Liver (tissue), 9 donors: ENCODE data around the gene PKNOX1. TPM values are rescaled to one million over a fixed set of nuclear protein-coding genes. Genes with fewer than 3 reads are reported as not detected.
"Not testable (repeated sequence)": the region's sequence is repeated elsewhere in the genome, so short reads cannot be mapped to it uniquely, and the experiment has no call there.

Experiments
- DNase-seq: peaks from one replicate; pipeline ENCODE4 v3.0.0-alpha.2; 2017; ENCODE audit warnings: low spot score
- H3K27ac ChIP-seq, 2 donors: one replicate each; pipeline ENCODE4 v1.7.0; 2013; ENCODE audit warnings: inconsistent platforms in 2 of 2, low read length in 2 of 2, control low read depth in 1 of 2, low read depth in 1 of 2, mild to moderate bottlenecking in 1 of 2
- H3K27me3 ChIP-seq, 4 donors: one replicate each; pipeline versions ENCODE4 v1.6.1 to v1.7.0; 2013; ENCODE audit warnings: low read length in 3 of 4, inconsistent platforms in 1 of 4, mild to moderate bottlenecking in 1 of 4, moderate library complexity in 1 of 4; ENCODE audit not compliant: control insufficient read depth in 4 of 4, insufficient read depth in 4 of 4
- H3K36me3 ChIP-seq, 4 donors: one replicate each; pipeline versions ENCODE4 v1.6.1 to v1.7.0; 2013; ENCODE audit warnings: low read length in 3 of 4, mild to moderate bottlenecking in 3 of 4, low read depth in 1 of 4, moderate library complexity in 1 of 4; ENCODE audit not compliant: control insufficient read depth in 4 of 4, insufficient read depth in 3 of 4
- H3K4me1 ChIP-seq, 4 donors: one replicate each; pipeline versions ENCODE4 v1.6.1 to v1.7.0; 2013; ENCODE audit warnings: low read length in 3 of 4, mild to moderate bottlenecking in 3 of 4, moderate library complexity in 1 of 4; ENCODE audit not compliant: control insufficient read depth in 4 of 4, insufficient read depth in 4 of 4
- H3K4me3 ChIP-seq, 3 donors: one replicate each; pipeline versions ENCODE4 v1.6.1 to v1.7.0; 2013; ENCODE audit warnings: low read length in 3 of 3, control low read depth in 1 of 3, low read depth in 1 of 3, mild to moderate bottlenecking in 1 of 3
- H3K9ac ChIP-seq, 2 donors: one replicate each; pipeline ENCODE4 v1.7.0; 2013; ENCODE audit warnings: low read length in 2 of 2, mild to moderate bottlenecking in 2 of 2, moderate library complexity in 2 of 2, control low read depth in 1 of 2, low read depth in 1 of 2
- H3K9me3 ChIP-seq, 4 donors: one replicate each; pipeline versions ENCODE4 v1.6.1 to v1.7.0; 2013; ENCODE audit warnings: low read length in 3 of 4; ENCODE audit not compliant: control insufficient read depth in 4 of 4
- EGR1 ChIP-seq, 2 donors: IDR thresholded peaks; 2 replicates each; pipeline ENCODE4 v1.6.1; 2016 to 2018; ENCODE audit warnings: antibody characterized with exemption in 2 of 2, low read depth in 2 of 2
- FOXA1 ChIP-seq: IDR thresholded peaks from 2 replicates; pipeline ENCODE4 v1.6.1; 2016; ENCODE audit warnings: antibody characterized with exemption
- FOXA2 ChIP-seq: IDR thresholded peaks from 2 replicates; pipeline ENCODE4 v1.6.1; 2016; ENCODE audit warnings: antibody characterized with exemption
- HNF4A ChIP-seq, 2 donors: conservative IDR thresholded peaks; 2 replicates each; pipeline ENCODE4 v1.6.1; 2016; ENCODE audit warnings: antibody characterized with exemption in 2 of 2, mild to moderate bottlenecking in 2 of 2
- HNF4G ChIP-seq: IDR thresholded peaks from 2 replicates; pipeline ENCODE4 v1.6.1; 2016; ENCODE audit warnings: antibody characterized with exemption
- JUND ChIP-seq, 2 donors: IDR thresholded peaks; 2 replicates each; pipeline ENCODE4 v1.6.1; 2016; ENCODE audit warnings: antibody characterized with exemption in 2 of 2
- NR2F2 ChIP-seq: IDR thresholded peaks from 2 replicates; pipeline ENCODE4 v1.6.1; 2016; ENCODE audit warnings: antibody characterized with exemption
- RAD21 ChIP-seq, 2 donors: IDR thresholded peaks; 2 replicates each; pipeline ENCODE4 v1.6.1; 2016; ENCODE audit warnings: antibody characterized with exemption in 2 of 2, mild to moderate bottlenecking in 2 of 2
- RXRA ChIP-seq, 2 donors: IDR thresholded peaks; 2 replicates each; pipeline ENCODE4 v1.6.1; 2017 to 2018; ENCODE audit warnings: antibody characterized with exemption in 2 of 2, mild to moderate bottlenecking in 1 of 2
- SP1 ChIP-seq: IDR thresholded peaks from 2 replicates; pipeline ENCODE4 v1.6.1; 2018; ENCODE audit warnings: antibody characterized with exemption, mild to moderate bottlenecking
- TAF1 ChIP-seq: conservative IDR thresholded peaks from 2 replicates; pipeline ENCODE4 v1.6.1; 2016; ENCODE audit warnings: antibody characterized with exemption, mild to moderate bottlenecking
- YY1 ChIP-seq: IDR thresholded peaks from 2 replicates; pipeline ENCODE4 v1.6.1; 2016; ENCODE audit warnings: antibody characterized with exemption, mild to moderate bottlenecking
- WGBS: extraction: QIAGEN DNeasy Blood & Tissue Kit; methylation state at CpG from one replicate; pipeline ENCODE4 v1.1.7; 2013; 5-methylcytosine and 5-hydroxymethylcytosine counted together
- polyA plus RNA-seq, 2 donors: library from polyadenylated mRNA; stranded (reverse) in 1 of 2; unstranded in 1 of 2; fragments of 200-250 nt in 1 of 2; fragments of >200 nt in 1 of 2; fragmentation: Nextera tagmentation in 1 of 2; extraction: Ambion mirVana in 1 of 2; gene quantifications; one replicate each; pipeline versions ENCODE4 v1.2.1 to v1.2.3, GENCODE V29; 2013 to 2015
- total RNA-seq, 2 donors: library from RNA; depleted of rRNA; stranded (reverse); fragments of >200 nt; gene quantifications; one replicate each; pipeline ENCODE4 v1.2.3, GENCODE V29; 2014
- TF ChIP-seq, protein P1 (sequence below): IDR thresholded peaks from 2 replicates; pipeline ENCODE4 v1.6.1; 2016; ENCODE audit warnings: antibody characterized with exemption
- TF ChIP-seq, protein P2 (sequence below): IDR thresholded peaks from 2 replicates; pipeline ENCODE4 v1.6.1; 2016; ENCODE audit warnings: antibody characterized with exemption
- TF ChIP-seq, protein P3 (sequence below): IDR thresholded peaks from 2 replicates; pipeline ENCODE4 v1.6.1; 2016; ENCODE audit warnings: antibody characterized with exemption, mild to moderate bottlenecking
- TF ChIP-seq, protein P4 (sequence below): IDR thresholded peaks from 2 replicates; pipeline ENCODE4 v1.6.1; 2016; ENCODE audit warnings: antibody characterized with exemption
- donor health status: healthy.
- donor health status: healthy.
- donor health status: healthy.
- donor health status: healthy.
- donor health status: healthy.

Gene PKNOX1
- total and polyA plus RNA-seq, 4 donors, result 2.8 to 10.3 (median 8.0) TPM

DNA sequence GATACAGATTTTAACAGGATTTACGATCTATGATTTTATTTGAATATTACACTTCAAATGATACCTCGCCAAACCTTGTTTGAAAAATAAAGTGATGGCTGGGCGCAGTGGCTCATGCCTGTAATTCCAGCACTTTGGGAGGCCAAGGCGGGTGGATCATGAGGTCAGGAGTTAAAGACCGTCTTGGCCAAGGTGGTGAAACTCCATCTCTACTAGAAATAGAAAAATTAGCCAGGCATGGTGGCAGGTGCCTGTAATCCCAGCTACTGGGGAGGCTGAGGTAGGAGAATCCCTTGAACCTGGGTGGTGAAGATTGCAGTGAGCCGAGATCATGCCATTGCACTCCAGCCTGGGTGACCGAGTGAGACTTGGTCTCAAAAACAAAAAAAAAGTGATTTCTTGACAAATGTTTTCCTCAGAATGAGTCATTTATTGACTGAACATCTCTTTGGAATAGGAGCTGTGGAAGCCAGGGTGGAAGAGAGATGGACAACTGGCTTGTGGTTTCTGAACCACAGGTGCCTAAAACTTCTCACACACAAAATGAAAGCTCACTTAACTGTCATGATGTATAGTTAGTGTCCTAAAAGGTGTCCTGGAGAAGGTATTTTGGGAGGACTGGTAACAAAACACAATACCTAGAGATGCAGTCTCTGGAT is 11.9 kb downstream of the PKNOX1 start:
- H3K27ac ChIP-seq, result no peak overlapping the region
- no peaks in the 10 kb centered on the region for H3K27me3 ChIP-seq
- H3K4me1 ChIP-seq, result no peaks in the 10 kb centered on the region
- peaks cover 0 to 1% (median 0%) of the 10 kb centered on the region in 4 donors for H3K36me3 ChIP-seq
- no peak overlapping the region for H3K9ac ChIP-seq
- no peak for TF ChIP-seq JUND (IDR thresholded peaks at IDR 0.05)
- TF ChIP-seq SP1, result no peak
- TF ChIP-seq RAD21 (IDR thresholded peaks at IDR 0.05), result no peak
- TF ChIP-seq, protein P1, sequence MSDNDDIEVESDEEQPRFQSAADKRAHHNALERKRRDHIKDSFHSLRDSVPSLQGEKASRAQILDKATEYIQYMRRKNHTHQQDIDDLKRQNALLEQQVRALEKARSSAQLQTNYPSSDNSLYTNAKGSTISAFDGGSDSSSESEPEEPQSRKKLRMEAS, result no peak
- TF ChIP-seq, protein P2, sequence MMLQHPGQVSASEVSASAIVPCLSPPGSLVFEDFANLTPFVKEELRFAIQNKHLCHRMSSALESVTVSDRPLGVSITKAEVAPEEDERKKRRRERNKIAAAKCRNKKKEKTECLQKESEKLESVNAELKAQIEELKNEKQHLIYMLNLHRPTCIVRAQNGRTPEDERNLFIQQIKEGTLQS, result no peak
- TF ChIP-seq HNF4G, result no peak
- no peak for TF ChIP-seq FOXA2
- no peak overlapping the region for H3K4me3 ChIP-seq
- H3K9me3 ChIP-seq, result no peaks in the 10 kb centered on the region
- WGBS, result 96% methylated on average over 7 of the region's 7 CpGs
- DNase-seq, result no peak

- no peak for DNase-seq
- Histone ChIP-seq H3K27me3 (no peaks in the 10 kb centered on the region), H3K9ac (no peak overlapping the region), H3K27ac (no peak overlapping the region), H3K4me3 (no peak overlapping the region), H3K9me3 (no peaks in the 10 kb centered on the region), H3K36me3 (peaks cover 0 to 1% (median 0%) of the 10 kb centered on the region in 4 donors), H3K4me1 (no peaks in the 10 kb centered on the region)
- no peak for TF ChIP-seq FOXA2
- no peak for TF ChIP-seq RXRA (IDR thresholded peaks at IDR 0.05)
- TF ChIP-seq, protein P2, result no peak
- TF ChIP-seq, protein P3, sequence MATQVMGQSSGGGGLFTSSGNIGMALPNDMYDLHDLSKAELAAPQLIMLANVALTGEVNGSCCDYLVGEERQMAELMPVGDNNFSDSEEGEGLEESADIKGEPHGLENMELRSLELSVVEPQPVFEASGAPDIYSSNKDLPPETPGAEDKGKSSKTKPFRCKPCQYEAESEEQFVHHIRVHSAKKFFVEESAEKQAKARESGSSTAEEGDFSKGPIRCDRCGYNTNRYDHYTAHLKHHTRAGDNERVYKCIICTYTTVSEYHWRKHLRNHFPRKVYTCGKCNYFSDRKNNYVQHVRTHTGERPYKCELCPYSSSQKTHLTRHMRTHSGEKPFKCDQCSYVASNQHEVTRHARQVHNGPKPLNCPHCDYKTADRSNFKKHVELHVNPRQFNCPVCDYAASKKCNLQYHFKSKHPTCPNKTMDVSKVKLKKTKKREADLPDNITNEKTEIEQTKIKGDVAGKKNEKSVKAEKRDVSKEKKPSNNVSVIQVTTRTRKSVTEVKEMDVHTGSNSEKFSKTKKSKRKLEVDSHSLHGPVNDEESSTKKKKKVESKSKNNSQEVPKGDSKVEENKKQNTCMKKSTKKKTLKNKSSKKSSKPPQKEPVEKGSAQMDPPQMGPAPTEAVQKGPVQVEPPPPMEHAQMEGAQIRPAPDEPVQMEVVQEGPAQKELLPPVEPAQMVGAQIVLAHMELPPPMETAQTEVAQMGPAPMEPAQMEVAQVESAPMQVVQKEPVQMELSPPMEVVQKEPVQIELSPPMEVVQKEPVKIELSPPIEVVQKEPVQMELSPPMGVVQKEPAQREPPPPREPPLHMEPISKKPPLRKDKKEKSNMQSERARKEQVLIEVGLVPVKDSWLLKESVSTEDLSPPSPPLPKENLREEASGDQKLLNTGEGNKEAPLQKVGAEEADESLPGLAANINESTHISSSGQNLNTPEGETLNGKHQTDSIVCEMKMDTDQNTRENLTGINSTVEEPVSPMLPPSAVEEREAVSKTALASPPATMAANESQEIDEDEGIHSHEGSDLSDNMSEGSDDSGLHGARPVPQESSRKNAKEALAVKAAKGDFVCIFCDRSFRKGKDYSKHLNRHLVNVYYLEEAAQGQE, result no peak
- no peak for TF ChIP-seq NR2F2
- TF ChIP-seq YY1, result no peak
- TF ChIP-seq, protein P4, sequence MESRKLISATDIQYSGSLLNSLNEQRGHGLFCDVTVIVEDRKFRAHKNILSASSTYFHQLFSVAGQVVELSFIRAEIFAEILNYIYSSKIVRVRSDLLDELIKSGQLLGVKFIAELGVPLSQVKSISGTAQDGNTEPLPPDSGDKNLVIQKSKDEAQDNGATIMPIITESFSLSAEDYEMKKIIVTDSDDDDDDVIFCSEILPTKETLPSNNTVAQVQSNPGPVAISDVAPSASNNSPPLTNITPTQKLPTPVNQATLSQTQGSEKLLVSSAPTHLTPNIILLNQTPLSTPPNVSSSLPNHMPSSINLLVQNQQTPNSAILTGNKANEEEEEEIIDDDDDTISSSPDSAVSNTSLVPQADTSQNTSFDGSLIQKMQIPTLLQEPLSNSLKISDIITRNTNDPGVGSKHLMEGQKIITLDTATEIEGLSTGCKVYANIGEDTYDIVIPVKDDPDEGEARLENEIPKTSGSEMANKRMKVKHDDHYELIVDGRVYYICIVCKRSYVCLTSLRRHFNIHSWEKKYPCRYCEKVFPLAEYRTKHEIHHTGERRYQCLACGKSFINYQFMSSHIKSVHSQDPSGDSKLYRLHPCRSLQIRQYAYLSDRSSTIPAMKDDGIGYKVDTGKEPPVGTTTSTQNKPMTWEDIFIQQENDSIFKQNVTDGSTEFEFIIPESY, result no peak
- no peak for TF ChIP-seq SP1
- no peak for TF ChIP-seq EGR1 (IDR thresholded peaks at IDR 0.05; ENCODE audit: low read depth in 2 of 2)
- TF ChIP-seq FOXA1, result no peak
- TF ChIP-seq HNF4A (conservative IDR thresholded peaks at IDR 0.05), result no peak
- TF ChIP-seq TAF1, result no peak
- TF ChIP-seq, protein P1, result no peak
- 90% methylated on average over 12 of the region's 12 CpGs for WGBS
These were observed 14.0 kb downstream of the PKNOX1 start for GRCh38 chr21:42988236-42988965.

DNA sequence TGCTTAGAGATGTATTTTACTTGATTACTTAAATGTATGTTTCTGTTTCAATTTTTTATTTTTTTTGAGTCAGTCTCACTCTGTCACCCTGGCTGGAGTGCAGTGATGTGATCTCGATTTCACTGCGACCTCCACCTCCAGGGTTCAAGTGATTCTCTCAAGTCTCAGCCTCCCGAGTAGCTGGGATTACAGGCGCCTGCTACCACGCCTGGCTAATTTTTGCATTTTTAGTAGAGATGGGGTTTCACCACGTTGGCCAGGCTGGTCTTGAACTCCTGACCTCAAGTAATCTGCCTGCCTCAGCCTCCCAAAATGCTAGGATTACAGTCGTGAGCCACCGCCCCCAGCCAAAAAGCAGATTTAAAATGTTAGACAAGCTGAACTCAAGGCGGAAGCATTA is 15.0 kb downstream of the PKNOX1 start:
- not testable (repeated sequence) for H3K36me3 ChIP-seq, H3K9me3 ChIP-seq, H3K4me1 ChIP-seq, DNase-seq, H3K9ac ChIP-seq, H3K27me3 ChIP-seq, H3K4me3 ChIP-seq, H3K27ac ChIP-seq
- WGBS, result 87% methylated on average over 9 of the region's 9 CpGs
